Hepatocyte (in vitro differentiated cells): ENCODE data around the gene MRS2.

Experiments
- EZH2phosphoT487 ChIP-seq: fragments of 200-600 bp; sonication (generic); IDR thresholded peaks from one replicate; pipeline ENCODE4 v1.6.1; 2018; ENCODE audit warnings: antibody characterized with exemption, mild to moderate bottlenecking, low read depth, moderate library complexity; ENCODE audit not compliant: unreplicated experiment, severe bottlenecking
- TF ChIP-seq, protein P1 (sequence below): fragments of 200-600 bp; sonication (generic); IDR thresholded peaks from 2 replicates; pipeline ENCODE4 v1.5.1; 2016; ENCODE audit warnings: antibody characterized with exemption, mild to moderate bottlenecking; ENCODE audit not compliant: poor library complexity

DNA sequence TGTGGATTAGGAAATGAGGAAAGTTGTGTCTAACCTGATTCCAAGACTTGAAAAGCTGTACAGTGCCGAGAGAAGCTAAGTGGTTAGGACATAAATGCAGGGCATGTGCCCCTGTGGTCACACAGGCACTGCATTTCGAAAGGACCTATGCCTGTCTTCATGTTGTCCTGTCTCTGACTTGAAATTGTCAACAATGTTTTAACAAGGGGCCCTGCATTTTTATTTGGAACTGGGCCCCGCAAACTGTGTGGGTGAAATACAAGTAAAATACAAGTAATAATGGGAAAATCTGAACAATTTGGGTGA lies 38.8 kb downstream of the MRS2 start:
- TF ChIP-seq, protein P1, sequence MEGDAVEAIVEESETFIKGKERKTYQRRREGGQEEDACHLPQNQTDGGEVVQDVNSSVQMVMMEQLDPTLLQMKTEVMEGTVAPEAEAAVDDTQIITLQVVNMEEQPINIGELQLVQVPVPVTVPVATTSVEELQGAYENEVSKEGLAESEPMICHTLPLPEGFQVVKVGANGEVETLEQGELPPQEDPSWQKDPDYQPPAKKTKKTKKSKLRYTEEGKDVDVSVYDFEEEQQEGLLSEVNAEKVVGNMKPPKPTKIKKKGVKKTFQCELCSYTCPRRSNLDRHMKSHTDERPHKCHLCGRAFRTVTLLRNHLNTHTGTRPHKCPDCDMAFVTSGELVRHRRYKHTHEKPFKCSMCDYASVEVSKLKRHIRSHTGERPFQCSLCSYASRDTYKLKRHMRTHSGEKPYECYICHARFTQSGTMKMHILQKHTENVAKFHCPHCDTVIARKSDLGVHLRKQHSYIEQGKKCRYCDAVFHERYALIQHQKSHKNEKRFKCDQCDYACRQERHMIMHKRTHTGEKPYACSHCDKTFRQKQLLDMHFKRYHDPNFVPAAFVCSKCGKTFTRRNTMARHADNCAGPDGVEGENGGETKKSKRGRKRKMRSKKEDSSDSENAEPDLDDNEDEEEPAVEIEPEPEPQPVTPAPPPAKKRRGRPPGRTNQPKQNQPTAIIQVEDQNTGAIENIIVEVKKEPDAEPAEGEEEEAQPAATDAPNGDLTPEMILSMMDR, result no peak
- no peak for TF ChIP-seq EZH2phosphoT487
